Glomerular visceral epithelial cell (primary cell): ENCODE data around the gene CLRN3.

Experiments
- DNase-seq: peaks from one replicate; pipeline ENCODE4 v3.0.0-alpha.2; 2016; ENCODE audit errors: extremely low spot score

Gene CLRN3

GRCh38 chr10:127874671-127875448 is 17.9 kb downstream of the CLRN3 start:
- no peak for DNase-seq

GRCh38 chr10:127873901-127874470 is 18.8 kb downstream of the CLRN3 start:
- DNase-seq, result no peak

GRCh38 chr10:127872871-127873600 is 19.7 kb downstream of the CLRN3 start:
- DNase-seq, result peak; percentile 19

GRCh38 chr10:127872011-127872761 is 20.6 kb downstream of the CLRN3 start:
- DNase-seq, result no peak

- no peak for DNase-seq
These were observed 21.1 kb downstream of the CLRN3 start for GRCh38 chr10:127871631-127872010.

- no peak for DNase-seq
These were observed 23.4 kb downstream of the CLRN3 start for GRCh38 chr10:127869329-127869728.

GRCh38 chr10:127867805-127868204 is 24.9 kb downstream of the CLRN3 start:
- no peak for DNase-seq

GRCh38 chr10:127866276-127867013 is 26.3 kb downstream of the CLRN3 start:
- no peak for DNase-seq

GRCh38 chr10:127863231-127863825 is 29.4 kb downstream of the CLRN3 start:
- peak; percentile 12 for DNase-seq

GRCh38 chr10:127860592-127860991 is 32.1 kb downstream of the CLRN3 start:
- no peak for DNase-seq

- DNase-seq, result no peak
These were observed 36.8 kb downstream of the CLRN3 start for GRCh38 chr10:127855976-127856375.

GRCh38 chr10:127855591-127855881 is 37.2 kb downstream of the CLRN3 start:
- DNase-seq, result no peak

GRCh38 chr10:127854769-127855590 is 37.8 kb downstream of the CLRN3 start:
- no peak for DNase-seq

- peak; percentile 66 for DNase-seq
These were observed 38.6 kb downstream of the CLRN3 start for GRCh38 chr10:127853868-127854768.

- no peak for DNase-seq
These were observed 40.3 kb downstream of the CLRN3 start for GRCh38 chr10:127852456-127852855.

GRCh38 chr10:127851661-127852194 is 41.0 kb downstream of the CLRN3 start:
- DNase-seq, result no peak

- no peak for DNase-seq
These were observed 41.8 kb downstream of the CLRN3 start for GRCh38 chr10:127850944-127851343.

GRCh38 chr10:127849921-127850320 is 42.8 kb downstream of the CLRN3 start:
- DNase-seq, result no peak

GRCh38 chr10:127849224-127849623 is 43.5 kb downstream of the CLRN3 start:
- no peak for DNase-seq
